Activated T-helper 1 cell treated with anti-CD3 and anti-CD28 coated beads, Interleukin-12 subunit alpha, Interleukin-12 subunit beta, Interleukin-2, Interleukin-4 antibody, amounts not matched to agents 30 ng/mL and 10 ng/mL and 1 ng/mL, durations not matched to agents 14 hours and 24 hours and 36 hours (primary cell): Measurements from ENCODE around the gene IGLL5. TPM values are rescaled to one million over a fixed set of nuclear protein-coding genes. Genes with fewer than 3 reads are reported as not detected.
"Not testable (repeated sequence)": the region's sequence is repeated elsewhere in the genome, so short reads cannot be mapped to it uniquely, and the experiment has no call there.

Experiments
- DNase-seq: peaks from one replicate; pipeline ENCODE4 v3.0.0; 2021; ENCODE audit warnings: low spot score
- H3K27ac Mint-ChIP-seq: one replicate; pipeline ENCODE4 v1.8.0; 2021; ENCODE audit warnings: mild to moderate bottlenecking, mixed read lengths
- H3K27me3 Mint-ChIP-seq: one replicate; pipeline ENCODE4 v1.8.0; 2022; ENCODE audit warnings: mild to moderate bottlenecking, moderate library complexity, mixed read lengths; ENCODE audit not compliant: insufficient read depth
- H3K36me3 Mint-ChIP-seq: one replicate; pipeline ENCODE4 v1.8.0; 2021; ENCODE audit warnings: low read depth, mixed read lengths
- H3K4me1 Mint-ChIP-seq: one replicate; pipeline ENCODE4 v1.8.0; 2021; ENCODE audit warnings: low read depth, mixed read lengths
- H3K4me3 Mint-ChIP-seq: one replicate; pipeline ENCODE4 v1.8.0; 2021; ENCODE audit warnings: mild to moderate bottlenecking, moderate library complexity, mixed read lengths
- H3K9me3 Mint-ChIP-seq: one replicate; pipeline ENCODE4 v1.8.0; 2021; ENCODE audit warnings: mixed read lengths
- intact Hi-C: fragments of 100-400 bp; cut with micrococcal nuclease; formaldehyde crosslinking; loops from one replicate; pipeline ENCODE4 v1.15.1; 2024
- total RNA-seq: library from RNA; stranded (reverse); gene quantifications from 2 replicates; pipeline ENCODE4 v1.2.3, GENCODE V29; 2022

IGLL5 gene
- total RNA-seq, 1 donor from 2014 or later: not detected

DNA sequence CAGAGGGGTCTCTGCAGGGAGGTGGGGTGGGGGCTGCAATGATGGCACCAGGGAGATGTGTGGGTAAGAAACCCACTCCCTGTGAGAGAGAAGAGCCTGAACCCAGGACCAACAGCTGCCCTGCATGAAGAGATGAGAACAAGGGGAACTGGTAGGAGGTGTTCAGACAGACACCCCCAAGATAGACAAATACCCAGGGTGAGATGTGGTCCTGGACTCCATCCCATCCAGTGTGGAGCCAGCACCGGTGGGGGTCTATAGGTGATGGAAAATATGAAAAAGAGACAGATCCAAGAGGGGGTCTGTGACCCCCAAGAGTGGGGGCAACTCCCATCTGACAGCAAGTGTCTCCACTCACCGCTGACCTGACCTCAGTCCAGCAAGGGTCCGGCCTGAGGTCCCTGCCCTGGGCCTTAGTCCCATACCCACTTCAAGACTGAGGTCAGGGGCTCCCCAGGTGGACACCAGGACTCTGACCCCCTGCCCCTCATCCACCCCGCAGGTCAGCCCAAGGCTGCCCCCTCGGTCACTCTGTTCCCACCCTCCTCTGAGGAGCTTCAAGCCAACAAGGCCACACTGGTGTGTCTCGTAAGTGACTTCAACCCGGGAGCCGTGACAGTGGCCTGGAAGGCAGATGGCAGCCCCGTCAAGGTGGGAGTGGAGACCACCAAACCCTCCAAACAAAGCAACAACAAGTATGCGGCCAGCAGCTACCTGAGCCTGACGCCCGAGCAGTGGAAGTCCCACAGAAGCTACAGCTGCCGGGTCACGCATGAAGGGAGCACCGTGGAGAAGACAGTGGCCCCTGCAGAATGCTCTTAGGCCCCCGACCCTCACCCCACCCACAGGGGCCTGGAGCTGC lies 34.7 kb downstream of the IGLL5 start:
- intact Hi-C loops, H3K4me3 Mint-ChIP-seq, H3K36me3 Mint-ChIP-seq, H3K4me1 Mint-ChIP-seq, DNase-seq, H3K9me3 Mint-ChIP-seq, H3K27ac Mint-ChIP-seq: not testable (repeated sequence)
- H3K27me3 Mint-ChIP-seq: peaks cover 14% of the 10 kb centered on the region

- intact Hi-C loops: no loop called here
- peaks cover 11% of the 10 kb centered on the region for H3K4me1 Mint-ChIP-seq
- H3K4me3 Mint-ChIP-seq: no peak overlapping the region
- H3K27ac Mint-ChIP-seq: no peak overlapping the region
- H3K36me3 Mint-ChIP-seq: no peaks in the 10 kb centered on the region
- no peaks in the 10 kb centered on the region for H3K9me3 Mint-ChIP-seq
- peaks cover 14% of the 10 kb centered on the region for H3K27me3 Mint-ChIP-seq
- no peak for DNase-seq
Measured at GRCh38 chr22:22922954-22923319, 35.3 kb downstream of the IGLL5 start.

- no peak for DNase-seq
- Mint-ChIP-seq H3K4me1 (peaks cover 16% of the 10 kb centered on the region), H3K4me3 (no peak overlapping the region), H3K27me3 (peaks cover 14% of the 10 kb centered on the region), H3K27ac (no peak overlapping the region), H3K36me3 (no peaks in the 10 kb centered on the region), H3K9me3 (no peaks in the 10 kb centered on the region)
- intact Hi-C loops: no loop called here
Measured at GRCh38 chr22:22923379-22923778, 35.8 kb downstream of the IGLL5 start.

DNA sequence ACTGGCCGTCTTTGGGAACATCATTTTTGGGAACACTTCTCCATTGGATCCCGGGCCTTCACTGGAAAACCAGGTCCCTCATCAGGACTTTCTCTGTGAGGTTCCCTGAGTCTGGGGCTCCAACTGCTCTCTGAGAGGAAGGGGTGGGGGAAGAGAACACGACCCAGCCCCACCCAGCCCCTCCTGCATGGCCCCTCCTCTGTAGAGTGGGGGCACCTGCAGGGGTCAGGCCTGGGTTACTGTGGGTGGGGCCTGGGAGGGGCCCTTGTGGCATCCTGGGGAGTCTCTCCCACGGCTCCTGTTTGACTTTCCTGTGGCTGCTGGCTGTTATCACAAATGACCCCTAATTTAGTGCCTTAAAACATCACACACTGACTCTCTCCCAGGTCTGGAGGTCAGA lies 36.3 kb downstream of the IGLL5 start:
- Mint-ChIP-seq H3K4me3 (no peak overlapping the region), H3K36me3 (no peaks in the 10 kb centered on the region), H3K27me3 (peaks cover 14% of the 10 kb centered on the region), H3K9me3 (no peaks in the 10 kb centered on the region), H3K27ac (no peak overlapping the region), H3K4me1 (peaks cover 21% of the 10 kb centered on the region)
- intact Hi-C loops: no loop called here
- DNase-seq: no peak

DNA sequence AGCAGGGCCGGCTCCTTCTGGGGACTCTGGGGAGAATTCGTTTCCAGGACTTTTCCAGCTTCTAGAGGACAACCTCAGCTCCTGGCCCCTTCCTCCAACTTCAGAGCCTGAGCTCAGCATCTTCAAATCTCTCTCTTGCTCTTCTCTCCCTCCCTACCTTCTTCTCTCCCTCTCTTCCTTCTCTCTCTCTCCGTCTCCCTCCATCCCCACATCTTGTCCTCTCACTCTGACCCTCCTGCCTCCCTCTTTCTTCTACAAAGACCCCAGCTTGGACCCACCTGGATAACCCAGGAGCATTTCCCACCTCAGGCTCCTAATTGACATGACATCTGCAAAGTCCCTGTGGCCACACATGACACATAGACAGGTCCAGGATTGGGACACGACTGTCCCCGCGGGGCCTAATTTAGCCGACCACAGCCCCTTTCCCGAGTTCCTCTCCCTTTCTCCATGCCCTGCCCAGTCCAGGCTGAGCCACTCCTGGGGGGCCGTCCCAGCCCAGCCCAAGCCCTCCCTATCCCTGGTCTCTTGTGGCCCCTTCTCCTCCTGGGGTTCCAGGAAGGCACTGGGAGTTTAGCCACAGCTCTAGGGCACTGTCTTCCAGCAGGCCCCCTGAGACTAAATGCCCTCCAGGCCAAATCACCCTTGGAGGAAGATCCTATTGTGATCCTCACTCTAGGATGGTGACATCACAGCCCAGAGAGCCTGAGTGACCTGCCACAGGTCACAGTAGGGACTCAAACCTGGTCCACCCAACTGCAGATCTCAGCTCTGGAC lies 36.9 kb downstream of the IGLL5 start:
- intact Hi-C loops: no loop called here
- H3K4me3 Mint-ChIP-seq: no peak overlapping the region
- H3K27me3 Mint-ChIP-seq: peaks cover 14% of the 10 kb centered on the region
- no peaks in the 10 kb centered on the region for H3K36me3 Mint-ChIP-seq
- peaks cover 27% of the 10 kb centered on the region for H3K4me1 Mint-ChIP-seq
- H3K27ac Mint-ChIP-seq: no peak overlapping the region
- DNase-seq: no peak
- H3K9me3 Mint-ChIP-seq: no peaks in the 10 kb centered on the region

GRCh38 chr22:22925146-22925804 lies 37.7 kb downstream of the IGLL5 start:
- no peaks in the 10 kb centered on the region for H3K36me3 Mint-ChIP-seq
- peaks cover 35% of the 10 kb centered on the region for H3K4me1 Mint-ChIP-seq
- DNase-seq: no peak
- intact Hi-C loops: no loop called here
- no peaks in the 10 kb centered on the region for H3K9me3 Mint-ChIP-seq
- H3K4me3 Mint-ChIP-seq: no peak overlapping the region
- H3K27me3 Mint-ChIP-seq: peaks cover 14% of the 10 kb centered on the region
- no peak overlapping the region for H3K27ac Mint-ChIP-seq

DNA sequence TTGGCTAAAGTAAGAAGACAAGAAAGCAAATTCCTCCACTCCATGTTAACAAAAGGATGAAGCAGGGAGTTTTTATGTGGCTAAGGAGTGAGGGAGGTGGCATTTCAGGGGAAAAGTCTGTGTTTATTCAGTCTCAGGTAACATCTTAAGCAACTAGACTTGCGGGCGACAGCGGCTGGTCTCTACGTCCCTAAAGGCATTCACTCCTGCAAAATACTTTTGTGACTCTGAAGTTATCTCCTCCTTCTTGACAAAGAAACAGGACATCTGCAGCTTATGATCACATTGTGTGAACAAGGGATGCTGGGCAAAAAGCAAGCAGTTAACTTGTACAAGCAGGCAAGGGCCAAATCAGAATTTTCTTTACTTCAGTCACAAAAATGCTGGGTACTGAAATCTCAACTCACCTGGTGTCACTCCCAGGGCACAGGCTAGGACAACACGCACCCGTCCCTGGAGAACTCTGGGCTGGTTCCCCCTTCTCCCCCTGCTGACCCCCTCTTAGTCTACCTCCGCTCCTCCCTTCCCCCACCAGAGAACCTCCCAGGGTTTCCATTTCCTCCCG lies 38.3 kb downstream of the IGLL5 start:
- H3K27me3 Mint-ChIP-seq: peaks cover 10% of the 10 kb centered on the region
- intact Hi-C loops: no loop called here
- no peak overlapping the region for H3K27ac Mint-ChIP-seq
- no peaks in the 10 kb centered on the region for H3K9me3 Mint-ChIP-seq
- no peaks in the 10 kb centered on the region for H3K36me3 Mint-ChIP-seq
- no peak for DNase-seq
- peaks cover 35% of the 10 kb centered on the region for H3K4me1 Mint-ChIP-seq
- no peak overlapping the region for H3K4me3 Mint-ChIP-seq

DNA sequence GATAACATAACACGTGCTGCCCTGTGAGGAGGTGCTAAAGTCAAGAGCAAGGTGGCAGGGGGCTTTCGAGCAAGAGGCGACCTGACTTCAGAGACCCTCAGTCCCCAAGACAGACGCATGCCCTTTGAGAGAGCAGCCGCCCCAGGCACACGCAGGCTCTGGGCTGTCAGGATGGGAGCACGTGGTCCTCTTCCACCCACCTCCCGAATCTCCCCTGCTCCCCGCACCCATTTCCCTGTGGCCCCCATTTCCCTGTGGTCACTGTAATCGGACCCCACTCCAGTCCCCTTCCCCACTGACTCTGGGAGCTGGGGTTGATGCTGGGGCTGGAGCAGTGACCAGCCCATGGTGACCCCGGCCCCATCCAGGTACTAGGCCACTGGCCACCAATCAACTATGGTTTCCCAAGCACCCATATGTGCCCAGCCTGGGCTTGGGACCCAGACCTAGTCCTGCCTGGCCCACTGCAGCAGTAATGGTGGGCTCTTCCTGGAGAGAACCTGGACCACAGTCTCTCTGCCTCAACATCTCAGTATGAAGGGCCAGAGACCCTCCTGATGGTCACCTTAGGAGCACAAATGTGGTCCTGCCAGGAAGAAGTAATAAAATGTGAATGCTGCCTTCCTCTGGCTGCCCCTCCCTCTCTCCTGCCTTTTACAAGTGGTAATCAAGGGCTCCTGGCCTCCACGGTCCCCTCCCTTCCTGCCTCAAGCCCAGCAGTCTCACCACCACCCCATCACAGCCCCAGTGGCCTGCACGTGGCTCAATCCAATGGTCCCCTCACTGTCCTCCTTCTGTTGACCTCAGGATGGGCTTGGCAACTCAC lies 39.0 kb downstream of the IGLL5 start:
- H3K9me3 Mint-ChIP-seq: no peaks in the 10 kb centered on the region
- H3K4me1 Mint-ChIP-seq: peaks cover 35% of the 10 kb centered on the region
- H3K27me3 Mint-ChIP-seq: peaks cover 10% of the 10 kb centered on the region
- H3K36me3 Mint-ChIP-seq: no peaks in the 10 kb centered on the region
- H3K4me3 Mint-ChIP-seq: no peak overlapping the region
- H3K27ac Mint-ChIP-seq: no peak overlapping the region
- DNase-seq: no peak
- intact Hi-C loops: no loop called here

- Mint-ChIP-seq H3K27me3 (peaks cover 10% of the 10 kb centered on the region), H3K27ac (no peak overlapping the region), H3K4me1 (peaks cover 35% of the 10 kb centered on the region), H3K36me3 (no peaks in the 10 kb centered on the region), H3K4me3 (no peak overlapping the region), H3K9me3 (no peaks in the 10 kb centered on the region)
- DNase-seq: no peak
- intact Hi-C loops: no loop called here
Measured at GRCh38 chr22:22927196-22927887, 39.7 kb downstream of the IGLL5 start.

DNA sequence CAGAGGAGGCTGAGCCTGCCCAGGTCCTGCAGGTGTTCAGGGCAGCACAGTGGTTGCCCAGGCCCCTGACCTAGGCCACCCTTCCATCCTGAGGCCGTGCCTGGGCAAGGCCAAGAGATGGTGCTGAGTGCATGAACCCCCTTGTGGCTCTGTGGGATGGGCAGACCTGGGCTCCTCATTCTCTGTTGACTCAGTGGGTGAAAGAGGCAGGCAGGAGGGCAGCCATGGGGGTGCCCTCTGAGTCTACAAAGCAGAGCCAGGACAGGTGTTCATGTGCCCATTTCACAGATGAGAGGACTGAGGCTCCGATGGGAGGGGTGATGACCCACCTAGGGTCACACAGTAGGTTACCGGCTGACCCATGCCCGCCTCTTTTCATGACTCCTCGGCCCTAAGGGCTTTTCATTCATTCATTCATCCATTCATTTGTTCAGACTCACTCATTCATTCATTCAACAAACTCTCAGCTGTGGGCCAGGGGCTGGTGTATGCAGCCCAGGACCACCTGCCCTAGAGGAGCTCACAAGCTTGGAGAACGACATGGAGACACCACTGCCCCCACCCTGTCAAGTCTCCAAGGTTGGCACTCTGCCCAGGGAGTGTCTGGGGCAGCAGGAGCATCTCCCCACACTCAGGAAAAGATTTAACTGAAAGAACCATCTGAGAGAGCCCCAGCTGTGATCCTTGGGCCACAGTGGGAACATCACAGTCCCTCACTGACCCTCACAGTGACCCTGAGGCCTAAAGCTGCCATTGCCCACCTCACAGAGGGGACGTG lies 40.5 kb downstream of the IGLL5 start:
- Mint-ChIP-seq H3K4me3 (peak overlapping the region; percentile 51), H3K27ac (peak overlapping the region; percentile 78), H3K27me3 (peaks cover 10% of the 10 kb centered on the region), H3K4me1 (peaks cover 35% of the 10 kb centered on the region), H3K9me3 (no peaks in the 10 kb centered on the region), H3K36me3 (no peaks in the 10 kb centered on the region)
- intact Hi-C loops: loop anchor here (1.0 kb wide), 1 partner anchor 62 kb away; no protein-coding TSS in a partner anchor
- DNase-seq: no peak

DNA sequence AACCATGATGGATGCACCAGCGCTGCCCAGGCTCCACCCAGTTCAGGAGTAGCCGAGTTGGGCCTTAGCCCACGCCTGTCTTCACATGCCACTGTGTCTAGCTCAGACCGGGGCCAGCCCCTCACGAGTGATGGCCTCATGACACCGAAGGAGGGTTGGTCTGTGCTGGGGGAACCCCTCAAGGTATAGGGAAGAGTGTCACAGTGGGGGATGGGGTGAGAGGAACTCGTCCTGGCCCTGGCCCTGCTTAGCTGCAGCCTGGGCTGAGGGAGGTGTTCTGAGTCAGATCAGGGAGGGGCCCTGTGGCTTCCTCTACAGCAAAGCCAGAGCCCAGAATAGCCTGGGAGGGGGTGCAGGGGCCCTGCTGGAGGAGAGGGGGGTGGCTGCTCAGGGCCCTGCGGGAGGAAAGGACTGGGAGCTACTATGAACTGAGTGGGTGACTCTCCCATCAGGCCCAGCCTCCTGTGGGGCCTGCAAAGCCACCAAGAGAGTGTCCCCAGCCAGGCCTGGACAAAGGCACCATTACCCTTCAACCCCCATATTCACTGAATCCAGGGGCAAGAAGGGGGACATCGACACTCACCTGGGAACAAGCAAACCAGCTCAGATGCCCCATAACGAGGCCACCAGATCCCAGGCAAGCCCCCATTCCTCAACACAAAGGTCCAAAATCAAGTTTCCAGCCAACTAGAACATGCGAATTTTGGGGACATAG lies 41.2 kb downstream of the IGLL5 start:
- Mint-ChIP-seq H3K27ac (peak overlapping the region; percentile 78), H3K4me3 (peak overlapping the region; percentile 51), H3K27me3 (peaks cover 10% of the 10 kb centered on the region), H3K9me3 (no peaks in the 10 kb centered on the region), H3K36me3 (no peaks in the 10 kb centered on the region), H3K4me1 (peaks cover 35% of the 10 kb centered on the region)
- peak; percentile 75 for DNase-seq
- intact Hi-C loops: loop anchor here (1.0 kb wide), 1 partner anchor 63 kb away; no protein-coding TSS in a partner anchor
